NK-92 (cell line): Measurements from ENCODE around the gene C9orf50.
"Not testable (repeated sequence)": the region's sequence is repeated elsewhere in the genome, so short reads cannot be mapped to it uniquely, and the experiment has no call there.

Experiments
- DNase-seq: peaks from one replicate; lab custom pipeline; 2025; ENCODE audit not compliant: unreplicated experiment; lab: John Stamatoyannopoulos, UW

C9orf50 gene

GRCh38 chr9:129592790-129593189, 28.1 kb downstream of the C9orf50 start:
- DNase-seq = not testable (repeated sequence)

- no peak for DNase-seq
Observed at GRCh38 chr9:129591916-129592315, 29.0 kb downstream of the C9orf50 start.

GRCh38 chr9:129590466-129590865, 30.4 kb downstream of the C9orf50 start:
- DNase-seq = no peak

- no peak for DNase-seq
Observed at GRCh38 chr9:129587487-129588262, 33.2 kb downstream of the C9orf50 start.

- no peak for DNase-seq
Observed at GRCh38 chr9:129586685-129587084, 34.2 kb downstream of the C9orf50 start.

- DNase-seq = no peak
Observed at GRCh38 chr9:129586245-129586644, 34.7 kb downstream of the C9orf50 start.

GRCh38 chr9:129585352-129585751, 35.5 kb downstream of the C9orf50 start:
- no peak for DNase-seq

- no peak for DNase-seq
Observed at GRCh38 chr9:129584136-129584535, 36.8 kb downstream of the C9orf50 start.

GRCh38 chr9:129583308-129584038, 37.4 kb downstream of the C9orf50 start:
- DNase-seq = no peak

GRCh38 chr9:129582855-129583254, 38.0 kb downstream of the C9orf50 start:
- no peak for DNase-seq

GRCh38 chr9:129581505-129582189, 39.3 kb downstream of the C9orf50 start:
- no peak for DNase-seq

- DNase-seq = no peak
Observed at GRCh38 chr9:129580211-129580915, 40.5 kb downstream of the C9orf50 start.

GRCh38 chr9:129579294-129579693, 41.6 kb downstream of the C9orf50 start:
- DNase-seq = no peak

- DNase-seq = no peak
Observed at GRCh38 chr9:129576546-129577543, 44.1 kb downstream of the C9orf50 start.

GRCh38 chr9:129575818-129576217, 45.1 kb downstream of the C9orf50 start:
- DNase-seq = no peak

GRCh38 chr9:129574911-129575585, 45.9 kb downstream of the C9orf50 start:
- DNase-seq = no peak

- DNase-seq = no peak
Observed at GRCh38 chr9:129573977-129574376, 46.9 kb downstream of the C9orf50 start.

GRCh38 chr9:129572517-129572916, 48.4 kb downstream of the C9orf50 start:
- DNase-seq = no peak

- DNase-seq = no peak
Observed at GRCh38 chr9:129572052-129572425, 48.9 kb downstream of the C9orf50 start.
